ENCODE data around the gene BEST4. TPM values are rescaled to one million over a fixed set of nuclear protein-coding genes. Genes with fewer than 3 reads are reported as not detected.
A peak's percentile ranks its signal among the peaks of the same experiment; 100 is the strongest.

BEST4 gene
- total and polyA plus RNA-seq, 10 donors = 0.16 to 0.89 (median 0.40) TPM; not detected in 3

DNA sequence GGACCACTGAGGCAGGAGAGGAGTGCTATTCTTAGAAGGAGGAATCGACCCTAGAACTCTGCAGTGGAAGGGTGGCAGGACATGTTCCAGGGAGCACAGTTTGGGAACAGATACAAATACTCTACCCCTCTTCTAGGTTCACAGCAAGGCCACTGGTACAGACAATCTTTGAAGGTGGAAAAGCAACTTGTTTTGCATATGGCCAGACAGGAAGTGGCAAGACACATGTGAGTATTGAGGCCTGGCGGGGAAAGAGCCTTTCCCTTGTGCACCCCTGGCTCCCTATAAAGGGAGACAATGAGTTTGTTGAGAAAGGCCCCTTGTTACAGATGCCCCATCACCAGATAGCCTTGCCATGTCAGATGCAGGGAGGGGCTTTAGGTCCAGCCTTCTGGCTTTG is 30.6 kb downstream of the BEST4 start:
- no peak for TF ChIP-seq POLR2AphosphoS5 (IDR thresholded peaks at IDR 0.05)
- no peak for TF ChIP-seq POLR2A (IDR thresholded peaks at IDR 0.05)
- TF ChIP-seq, protein P1, sequence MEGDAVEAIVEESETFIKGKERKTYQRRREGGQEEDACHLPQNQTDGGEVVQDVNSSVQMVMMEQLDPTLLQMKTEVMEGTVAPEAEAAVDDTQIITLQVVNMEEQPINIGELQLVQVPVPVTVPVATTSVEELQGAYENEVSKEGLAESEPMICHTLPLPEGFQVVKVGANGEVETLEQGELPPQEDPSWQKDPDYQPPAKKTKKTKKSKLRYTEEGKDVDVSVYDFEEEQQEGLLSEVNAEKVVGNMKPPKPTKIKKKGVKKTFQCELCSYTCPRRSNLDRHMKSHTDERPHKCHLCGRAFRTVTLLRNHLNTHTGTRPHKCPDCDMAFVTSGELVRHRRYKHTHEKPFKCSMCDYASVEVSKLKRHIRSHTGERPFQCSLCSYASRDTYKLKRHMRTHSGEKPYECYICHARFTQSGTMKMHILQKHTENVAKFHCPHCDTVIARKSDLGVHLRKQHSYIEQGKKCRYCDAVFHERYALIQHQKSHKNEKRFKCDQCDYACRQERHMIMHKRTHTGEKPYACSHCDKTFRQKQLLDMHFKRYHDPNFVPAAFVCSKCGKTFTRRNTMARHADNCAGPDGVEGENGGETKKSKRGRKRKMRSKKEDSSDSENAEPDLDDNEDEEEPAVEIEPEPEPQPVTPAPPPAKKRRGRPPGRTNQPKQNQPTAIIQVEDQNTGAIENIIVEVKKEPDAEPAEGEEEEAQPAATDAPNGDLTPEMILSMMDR (IDR thresholded peaks at IDR 0.05 in 8 of 11, conservative IDR thresholded peaks at IDR 0.05 in 3 of 11) = no peak
- Histone ChIP-seq H3K4me1 (peaks cover 0 to 7% (median 4%) of the 10 kb centered on the region in 6 donors), H3K27me3 (replicated peaks in 1 of 7) (no peaks in the 10 kb centered on the region), H3K4me3 (no peak overlapping the region), H3K9me3 (no peaks in the 10 kb centered on the region), H3K36me3 (peaks cover 0 to 100% (median 0%) of the 10 kb centered on the region in 6 donors), H3K27ac (no peak overlapping the region)
- WGBS, 5 donors = 69 to 84% (median 73%) methylated on average over 2 of the region's 2 CpGs
- no peak for DNase-seq
- intact Hi-C loops (cut with DNase I; ENCODE audit: low total_unique reads) = no loop called here

DNA sequence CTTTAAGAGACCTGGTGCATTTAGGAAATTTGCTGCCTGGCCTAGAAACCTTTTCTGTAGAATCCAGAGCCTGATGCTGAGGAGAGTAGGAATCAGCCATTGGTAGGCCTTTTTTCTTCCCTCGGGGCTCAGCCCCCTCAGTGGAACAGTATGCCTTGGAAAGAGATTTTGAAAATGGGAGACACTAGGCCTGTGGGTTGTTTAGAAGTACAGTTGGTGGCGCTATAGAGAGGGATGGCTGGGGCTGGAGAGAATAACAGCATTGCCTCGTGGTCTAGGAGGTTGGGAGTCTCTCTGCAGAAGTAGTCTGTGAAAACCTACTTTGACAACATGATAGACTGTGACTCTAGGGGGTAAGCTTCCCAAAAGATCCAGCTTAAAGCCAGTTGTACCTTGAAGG is 40.1 kb downstream of the BEST4 start:
- no peaks in the 10 kb centered on the region for H3K27me3 ChIP-seq (replicated peaks in 1 of 7)
- TF ChIP-seq, protein P1 (IDR thresholded peaks at IDR 0.05 in 8 of 11, conservative IDR thresholded peaks at IDR 0.05 in 3 of 11) = no peak
- TF ChIP-seq POLR2A (IDR thresholded peaks at IDR 0.05) (no peak), POLR2AphosphoS5 (IDR thresholded peaks at IDR 0.05) (no peak)
- H3K9me3 ChIP-seq = no peaks in the 10 kb centered on the region
- intact Hi-C loops (cut with DNase I; ENCODE audit: low total_unique reads) = no loop called here
- WGBS, 5 donors = 87 to 100% (median 93%) methylated on average over 3 of the region's 3 CpGs
- no peak overlapping the region for H3K4me3 ChIP-seq
- no peaks in the 10 kb centered on the region for H3K4me1 ChIP-seq
- no peak for DNase-seq
- peaks cover 0 to 82% (median 0%) of the 10 kb centered on the region in 6 donors for H3K36me3 ChIP-seq
- no peak overlapping the region for H3K27ac ChIP-seq

DNA sequence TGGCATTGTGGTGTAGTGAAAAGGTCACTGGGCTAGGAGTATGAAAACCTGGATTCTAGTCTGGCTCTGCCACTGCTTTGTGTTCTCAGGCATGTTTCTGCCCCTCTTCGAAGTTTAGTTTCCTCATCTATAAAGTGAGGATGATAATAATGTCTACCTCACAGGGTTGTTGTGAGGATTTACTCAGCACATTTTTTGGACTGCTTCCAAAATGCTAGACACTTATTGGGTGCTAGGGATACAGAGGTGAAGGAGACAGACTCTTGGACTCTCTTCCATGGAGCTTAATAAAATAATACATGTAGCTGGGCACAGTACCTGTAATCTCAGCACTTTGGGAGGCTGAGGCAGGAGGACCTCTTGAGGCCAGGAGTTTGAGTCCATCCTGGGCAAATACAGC is 44.8 kb downstream of the BEST4 start:
- intact Hi-C loops (cut with DNase I; ENCODE audit: low total_unique reads) = no loop called here
- TF ChIP-seq POLR2AphosphoS5 (IDR thresholded peaks at IDR 0.05) (no peak), POLR2A (IDR thresholded peaks at IDR 0.05) (no peak)
- TF ChIP-seq, protein P1 (IDR thresholded peaks at IDR 0.05 in 8 of 11, conservative IDR thresholded peaks at IDR 0.05 in 3 of 11) = no peak
- Histone ChIP-seq H3K36me3 (peaks cover 0 to 38% (median 0%) of the 10 kb centered on the region in 6 donors), H3K9me3 (no peaks in the 10 kb centered on the region), H3K4me1 (peaks cover 4 to 19% (median 14%) of the 10 kb centered on the region in 6 donors), H3K27me3 (replicated peaks in 1 of 7) (no peaks in the 10 kb centered on the region), H3K4me3 (no peak overlapping the region), H3K27ac (no peak overlapping the region)
- no peak for DNase-seq
- WGBS, 5 donors = 85 to 97% (median 92%) methylated on average over 1 of the region's 1 CpG

DNA sequence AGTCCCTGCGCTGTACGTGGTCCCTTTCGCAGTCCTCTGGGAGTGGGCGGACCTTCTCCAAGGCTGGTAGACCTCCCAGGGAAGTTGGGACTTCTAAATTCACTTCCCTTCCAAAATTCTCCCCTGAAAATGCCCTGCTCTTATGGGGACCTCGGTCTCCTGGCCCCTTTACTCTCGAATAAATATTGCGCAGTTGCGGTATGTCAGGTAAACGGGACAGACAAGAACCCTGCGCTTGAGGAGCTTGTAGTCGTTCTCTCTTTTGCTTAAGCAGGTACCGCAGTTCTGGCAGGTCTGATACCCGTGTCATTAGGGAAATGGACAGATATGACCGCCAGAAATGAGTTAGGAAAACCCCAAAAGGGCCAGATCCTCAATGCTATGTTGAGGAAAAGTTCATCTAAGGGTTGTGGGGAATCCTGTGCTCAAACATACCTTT is 47.8 kb downstream of the BEST4 start:
- peaks cover 4 to 19% (median 14%) of the 10 kb centered on the region in 6 donors for H3K4me1 ChIP-seq
- WGBS, 5 donors = 2 to 7% (median 4%) methylated on average over 14 of the region's 14 CpGs
- H3K4me3 ChIP-seq = peak overlapping the region; percentile 39 to 73 (median 48)
- TF ChIP-seq POLR2A (IDR thresholded peaks at IDR 0.05) (no peak), POLR2AphosphoS5 (IDR thresholded peaks at IDR 0.05) (no peak)
- TF ChIP-seq, protein P1 (IDR thresholded peaks at IDR 0.05 in 8 of 11, conservative IDR thresholded peaks at IDR 0.05 in 3 of 11) = no peak
- peaks cover 0 to 11% (median 0%) of the 10 kb centered on the region in 6 donors for H3K36me3 ChIP-seq
- H3K27ac ChIP-seq = peak overlapping the region in 6 of 8 donors; percentile 88 to 93 (median 91)
- no peaks in the 10 kb centered on the region for H3K27me3 ChIP-seq (replicated peaks in 1 of 7)
- H3K9me3 ChIP-seq = no peaks in the 10 kb centered on the region
- intact Hi-C loops (cut with DNase I; ENCODE audit: low total_unique reads) = no loop called here
- no peak for DNase-seq

All from spleen (tissue), 11 donors.